Stimulated activated CD4-positive, alpha-beta T cell treated with anti-CD3 and anti-CD28 coated beads, Interleukin-4, amount 100 ng/mL, for 48 hours (primary cell): ENCODE results near the gene FGFRL1.
"Not testable (repeated sequence)": the region's sequence is repeated elsewhere in the genome, so short reads cannot be mapped to it uniquely, and the experiment has no call there.

Experiments used
- DNase-seq, 2 donors: peaks; one replicate each; pipeline ENCODE4 v3.0.0-alpha.2; 2020; ENCODE audit warnings: low read depth in 2 of 2

The FGFRL1 gene

GRCh38 chr4:992297-993110 is 18.9 kb upstream of the FGFRL1 start:
- DNase-seq: no peak

- no peak for DNase-seq
These were observed 18.1 kb upstream of the FGFRL1 start, which contains the start of gene SLC26A1 for GRCh38 chr4:993111-994029. Gene SLC26A1, minus strand, starts transcription at chr4:993404. Its CDS starts 1,701 bp downstream, at chr4:991703.

DNA sequence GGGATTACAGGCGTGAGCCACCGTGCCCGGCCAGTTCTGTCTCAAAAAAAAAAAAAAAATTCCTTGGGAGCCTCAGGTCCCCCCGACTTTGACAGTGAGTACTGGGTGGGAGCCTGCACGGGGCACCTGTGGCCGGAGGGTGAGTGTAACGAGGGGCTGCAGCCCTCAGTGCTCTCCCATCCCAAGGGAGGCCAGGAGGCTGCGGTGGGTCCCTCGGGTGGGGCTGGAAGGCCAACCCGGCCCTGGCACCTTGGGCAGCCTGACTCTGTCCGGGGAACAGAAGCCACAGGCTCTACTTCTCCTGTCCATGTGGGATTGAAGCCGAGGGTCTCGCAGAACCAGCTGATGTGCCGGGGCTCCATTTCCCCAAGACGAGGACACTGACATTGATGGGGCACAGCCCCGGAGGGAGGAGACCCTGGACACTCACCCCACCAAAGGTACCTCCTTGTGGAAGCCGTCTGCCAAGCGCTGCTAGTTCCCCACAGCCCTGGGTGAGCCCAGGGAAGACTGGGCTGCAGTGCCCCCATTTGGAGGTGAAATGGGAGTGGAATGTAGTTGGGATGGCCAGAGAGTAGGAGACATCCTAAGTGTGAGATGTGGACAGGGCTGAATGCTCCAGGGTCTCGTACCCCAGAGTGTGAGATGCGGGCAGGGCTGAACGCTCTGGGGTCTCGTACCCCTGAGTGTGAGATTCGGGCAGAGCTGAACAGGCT is 16.0 kb upstream of the FGFRL1 start:
- DNase-seq: no peak

GRCh38 chr4:996030-996996 is 15.1 kb upstream of the FGFRL1 start:
- DNase-seq: no peak

DNA sequence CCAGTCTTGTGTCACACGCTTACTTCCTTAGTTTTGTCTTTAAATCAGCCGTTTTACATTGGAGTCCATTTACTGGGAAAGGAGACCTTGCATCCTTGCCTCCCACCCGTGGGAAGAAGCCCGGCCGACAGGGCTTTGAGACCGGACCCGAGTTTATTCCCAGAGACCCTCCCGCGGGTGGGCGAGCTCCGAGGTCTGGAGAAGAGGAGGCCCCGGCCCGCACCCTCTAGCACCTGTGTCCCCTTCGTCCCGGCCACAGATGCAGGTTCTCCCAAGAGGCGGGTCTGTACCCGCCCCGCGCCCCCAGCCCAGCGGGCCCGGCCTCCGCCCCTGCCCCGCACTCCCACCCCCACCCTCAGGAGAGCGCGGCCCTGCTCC is 14.4 kb upstream of the FGFRL1 start:
- DNase-seq: no peak

- DNase-seq: no peak
These were observed 13.9 kb upstream of the FGFRL1 start for GRCh38 chr4:997375-998071.

- no peak for DNase-seq
These were observed 13.2 kb upstream of the FGFRL1 start for GRCh38 chr4:998096-998691.

DNA sequence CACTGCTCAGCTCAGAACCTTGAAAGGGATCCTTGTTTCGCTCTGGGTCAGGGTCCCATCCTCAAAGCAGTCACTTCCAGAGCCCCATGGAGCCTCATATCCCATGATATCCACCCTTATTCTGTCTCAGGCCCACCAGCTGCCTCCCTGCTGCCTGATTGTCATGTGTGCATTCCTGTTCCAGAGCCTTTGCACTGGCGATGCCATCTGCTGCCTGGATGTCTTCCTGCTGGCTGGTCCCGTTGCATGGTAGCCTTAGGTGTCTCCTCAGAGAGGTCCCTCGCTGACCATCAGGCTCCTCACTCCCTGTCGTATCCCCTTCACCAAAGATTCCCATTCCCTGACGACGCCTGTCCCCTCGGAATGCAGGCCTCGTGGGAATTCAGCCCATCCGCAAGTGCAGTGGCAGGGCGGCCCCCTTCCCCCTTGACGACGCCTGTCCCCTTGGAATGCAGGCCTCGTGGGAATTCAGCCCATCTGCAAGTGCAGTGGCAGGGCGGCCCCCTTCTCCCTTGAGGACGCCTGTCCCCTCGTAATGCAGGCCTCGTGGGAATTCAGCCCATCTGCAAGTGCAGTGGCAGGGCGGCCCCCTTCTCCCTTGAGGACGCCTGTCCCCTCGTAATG is 12.1 kb upstream of the FGFRL1 start:
- DNase-seq: not testable (repeated sequence)

DNA sequence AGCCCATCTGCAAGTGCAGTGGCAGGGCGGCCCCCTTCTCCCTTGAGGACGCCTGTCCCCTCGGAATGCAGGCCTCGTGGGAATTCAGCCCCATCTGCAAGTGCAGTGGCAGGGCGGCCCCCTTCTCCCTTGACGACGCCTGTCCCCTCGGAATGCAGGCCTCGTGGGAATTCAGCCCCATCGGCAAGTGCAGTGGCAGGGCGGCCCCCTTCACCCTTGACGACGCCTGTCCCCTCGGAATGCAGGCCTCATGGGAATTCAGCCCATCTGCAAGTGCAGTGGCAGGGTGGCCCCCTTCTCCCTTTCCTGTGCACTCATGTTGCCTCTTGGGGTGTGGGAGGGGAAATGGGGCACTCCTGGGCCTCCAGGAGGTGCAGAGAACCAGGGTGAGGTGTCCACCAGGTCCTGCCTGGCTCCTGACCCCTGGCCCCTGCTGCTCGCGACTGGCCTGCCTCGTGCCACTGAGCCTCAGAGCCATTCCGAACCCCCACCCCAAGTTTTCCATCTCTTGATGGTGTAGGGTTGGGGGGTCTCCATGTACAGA is 11.5 kb upstream of the FGFRL1 start:
- no peak for DNase-seq

GRCh38 chr4:1000686-1001260 is 10.7 kb upstream of the FGFRL1 start:
- DNase-seq: no peak

GRCh38 chr4:1001561-1002130 is 9.8 kb upstream of the FGFRL1 start:
- no peak for DNase-seq

DNA sequence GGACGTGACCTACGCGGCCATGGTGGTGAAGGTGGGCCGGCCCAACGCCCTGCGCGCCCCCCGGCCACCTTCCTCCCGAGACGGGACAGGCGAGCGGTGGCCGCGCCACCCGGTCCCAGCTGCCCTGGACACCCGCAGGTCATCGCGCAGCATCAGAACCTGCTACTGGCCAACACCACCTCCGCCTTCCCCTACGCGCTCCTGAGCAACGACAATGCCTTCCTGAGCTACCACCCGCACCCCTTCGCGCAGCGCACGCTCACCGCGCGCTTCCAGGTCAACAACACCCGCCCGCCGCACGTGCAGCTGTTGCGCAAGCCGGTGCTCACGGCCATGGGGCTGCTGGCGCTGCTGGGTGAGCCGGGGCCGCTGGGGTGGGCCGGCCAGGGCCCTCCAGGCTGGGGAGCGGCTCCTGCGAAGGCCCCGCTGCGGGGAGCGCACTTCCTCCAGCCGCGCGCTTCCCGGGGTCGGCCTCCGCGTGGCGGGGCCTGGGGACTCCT is 9.2 kb upstream of the FGFRL1 start:
- no peak for DNase-seq

- no peak for DNase-seq
These were observed 8.7 kb upstream of the FGFRL1 start for GRCh38 chr4:1002631-1003251.

DNA sequence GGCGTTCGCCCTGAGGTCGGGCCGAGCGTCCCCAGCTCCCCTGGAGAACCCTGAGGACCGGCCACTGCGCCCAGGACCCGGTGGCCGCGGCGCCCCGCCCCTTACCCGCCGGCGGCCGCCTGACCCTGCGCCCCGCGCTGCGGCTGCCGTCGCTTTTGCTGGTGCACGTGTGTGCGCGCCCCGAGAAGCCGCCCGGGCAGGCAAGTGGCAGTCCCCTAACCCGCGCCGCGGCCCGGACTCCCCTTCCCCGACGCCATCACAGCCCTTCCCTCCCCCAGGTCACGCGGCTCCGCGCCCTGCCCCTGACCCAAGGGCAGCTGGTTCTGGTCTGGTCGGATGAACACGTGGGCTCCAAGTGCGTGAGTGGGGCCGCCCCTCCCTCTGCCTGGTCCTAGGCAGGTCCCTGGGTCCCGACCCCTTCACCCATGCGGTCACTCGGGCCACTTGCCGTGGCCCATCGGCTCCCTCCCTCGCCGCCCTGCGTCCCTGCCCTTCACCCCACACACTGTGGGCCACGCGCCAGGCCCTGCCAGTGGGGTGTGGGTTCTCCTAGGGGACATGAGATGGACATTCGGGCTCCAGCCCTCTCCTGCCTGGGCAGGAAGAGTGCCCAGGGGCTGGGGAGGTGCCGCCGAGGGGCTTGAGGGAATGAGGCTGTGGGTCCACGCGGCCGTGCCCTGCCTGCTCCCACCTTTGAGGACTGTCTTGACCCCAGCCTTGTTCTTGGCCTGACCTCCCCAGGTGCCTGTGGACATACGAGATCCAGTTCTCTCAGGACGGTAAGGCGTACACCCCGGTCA is 8.0 kb upstream of the FGFRL1 start:
- no peak for DNase-seq

DNA sequence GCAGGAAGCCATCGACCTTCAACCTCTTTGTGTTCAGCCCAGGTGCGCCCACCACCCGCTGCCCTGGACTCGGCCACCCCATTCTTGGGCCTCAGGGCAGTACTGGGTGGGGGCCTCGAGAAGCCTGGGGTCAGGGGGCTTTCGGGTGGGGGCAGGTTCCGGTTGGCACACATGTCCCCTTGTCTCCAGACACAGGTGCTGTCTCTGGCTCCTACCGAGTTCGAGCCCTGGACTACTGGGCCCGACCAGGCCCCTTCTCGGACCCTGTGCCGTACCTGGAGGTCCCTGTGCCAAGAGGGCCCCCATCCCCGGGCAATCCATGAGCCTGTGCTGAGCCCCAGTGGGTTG is 7.4 kb upstream of the FGFRL1 start:
- no peak for DNase-seq

DNA sequence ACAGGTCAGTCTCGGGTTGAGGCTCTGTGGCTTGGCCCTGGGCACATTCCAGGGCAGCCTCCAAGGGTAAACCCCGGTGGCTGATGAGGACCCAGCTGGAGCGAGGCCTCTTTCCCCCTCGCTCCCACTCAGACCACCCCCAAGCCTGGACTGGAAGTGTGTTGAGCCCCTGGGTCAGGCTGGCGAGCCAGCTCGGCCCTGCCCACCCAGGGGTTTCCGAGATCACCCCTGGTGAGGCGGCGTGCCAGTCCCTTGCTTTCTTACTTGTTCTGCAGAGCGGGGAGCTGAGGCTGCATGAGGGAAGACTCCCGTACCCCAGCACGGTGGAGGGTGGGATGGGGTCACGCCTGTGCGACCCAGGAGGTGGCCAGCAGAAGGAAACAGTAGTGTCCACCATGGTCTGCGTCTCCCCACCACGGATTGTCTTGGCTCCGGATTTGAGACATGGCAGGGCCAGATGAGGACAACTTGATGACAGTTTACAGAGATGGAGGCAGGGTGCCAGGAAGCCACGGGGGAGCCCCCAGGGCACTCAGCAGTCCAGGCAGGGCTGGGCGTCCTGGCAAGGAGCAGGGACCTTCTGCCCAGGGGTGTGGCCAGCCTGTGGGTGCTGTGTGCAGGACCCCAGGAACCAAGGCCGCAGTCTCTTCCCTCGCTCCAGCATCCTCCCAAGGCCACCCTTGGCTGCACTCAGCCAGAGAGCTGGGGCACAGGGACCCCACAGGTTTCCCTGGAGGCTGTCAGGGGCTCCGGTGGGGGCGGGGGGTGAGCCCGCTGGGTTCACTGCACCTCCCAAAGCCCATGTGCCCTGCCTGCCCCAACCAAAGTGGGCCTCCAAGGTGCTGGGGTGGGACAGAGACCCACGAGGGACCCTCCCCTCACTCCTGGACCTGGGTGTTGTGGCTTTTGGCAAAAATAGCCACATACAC is 6.6 kb upstream of the FGFRL1 start:
- no peak for DNase-seq
